ENCODE data around the gene AGAP5. TPM values are rescaled to one million over a fixed set of nuclear protein-coding genes. Genes with fewer than 3 reads are reported as not detected.

The AGAP5 gene
- total and polyA plus RNA-seq, 2 of the 4 experiments (the other 2 are of a cell fraction): 1.8 to 4.1 TPM

DNA sequence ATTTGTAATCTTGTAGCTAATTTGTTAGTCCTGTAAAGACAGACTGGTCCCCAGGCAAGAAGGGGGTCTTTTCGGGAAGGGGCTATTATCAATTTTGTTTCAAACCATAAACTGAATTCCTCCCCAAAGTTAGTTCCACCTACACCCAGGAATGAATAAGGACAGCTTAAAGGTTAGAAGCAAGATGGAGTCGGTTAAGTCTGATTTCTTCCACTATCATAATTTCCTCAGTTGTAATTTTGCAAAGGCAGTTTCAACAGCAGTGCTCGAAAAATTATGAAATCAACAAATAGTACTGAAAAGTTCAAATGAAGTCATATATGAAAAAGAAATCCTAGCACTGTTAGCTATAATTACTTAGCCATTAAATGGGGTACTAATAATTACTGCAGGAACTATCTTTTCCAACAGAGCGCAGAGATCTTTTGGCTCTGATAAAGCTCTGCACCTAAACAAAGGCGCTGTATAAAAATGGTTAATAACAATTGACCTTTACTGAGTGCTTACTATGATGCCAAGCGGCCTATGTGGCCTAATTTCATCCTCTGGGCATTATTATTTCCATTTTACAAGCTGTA, 45.5 kb upstream of the AGAP5 start:
- ChIA-PET POLR2A (ENCODE audit: unreplicated experiment) (interaction anchor here (0.9 kb wide), 1 partner anchor 13 kb away, joined by 3 read pairs; no protein-coding TSS in a partner anchor), CTCF (no interaction called here)
- Histone ChIP-seq H3K79me1 (ENCODE audit: low read depth in 1 of 2, low read length in 2 of 2) (peaks cover 19 to 62% of the 10 kb centered on the region in 2 experiments), H3K14ac (replicated peaks; ENCODE audit: low read depth, low read length) (peak overlapping the region; percentile 95), H3K18ac (ENCODE audit: low read depth, low read length) (peak overlapping the region; percentile 94), H3K36me3 (ENCODE audit: control insufficient read depth, insufficient read depth, low read length) (peaks cover 9% of the 10 kb centered on the region), H3K4me3 (ENCODE audit: insufficient read depth, low read depth, low read length) (peak overlapping the region; percentile 86), H4K20me1 (ENCODE audit: insufficient read depth, low read length) (peaks cover 3% of the 10 kb centered on the region; the same call in 1 of the 2 replicates), H3K4me1 (ENCODE audit: control insufficient read depth, insufficient read depth, low read length) (peaks cover 2% of the 10 kb centered on the region; the same call in 1 of the 2 replicates), H2AK9ac (replicated peaks; ENCODE audit: low read depth, low read length, poor library complexity) (peak overlapping the region; percentile 94), H3K56ac (ENCODE audit: extremely low read depth, insufficient read depth, low read length) (peak overlapping the region; percentile 98), H4K8ac (ENCODE audit: low read depth in 2 of 2, low read length in 2 of 2) (peak overlapping the region; percentile 95 to 98), H3K9me3 (ENCODE audit: control insufficient read depth, insufficient read depth, low read length) (no peaks in the 10 kb centered on the region), H4K5ac (ENCODE audit: low read depth, low read length) (peak overlapping the region; percentile 99), H4K91ac (ENCODE audit: insufficient read depth, low read depth, low read length) (peak overlapping the region; percentile 92), H2AK5ac (ENCODE audit: low read depth, low read length) (peak overlapping the region; percentile 96), H3K9me1 (ENCODE audit: insufficient read depth, low read length) (0 out of 2 replicates have a peak, but pooled peaks cover 3% of the 10 kb centered on the region), H3K27ac (ENCODE audit: insufficient read depth, low read length) (peak overlapping the region; percentile 95), H2BK120ac (ENCODE audit: low read depth, low read length) (peak overlapping the region; percentile 80), H3K4me2 (ENCODE audit: low read depth, low read length) (peak overlapping the region; percentile 87), H2BK15ac (ENCODE audit: low read depth, low read length) (peak overlapping the region; percentile 80; the same call in 1 of the 3 replicates), H2AFZ (replicated peaks; ENCODE audit: low read length, poor library complexity) (peak overlapping the region; percentile 89), H3K4ac (ENCODE audit: low read depth, low read length) (peak overlapping the region; percentile 98), H2BK20ac (ENCODE audit: low read depth, low read length) (peak overlapping the region; percentile 50; the same call in 1 of the 2 replicates), H3K23ac (ENCODE audit: low read depth, low read length) (peak overlapping the region; percentile 87), H3K9ac (ENCODE audit: low read depth, low read length) (peak overlapping the region; percentile 94), H3K27me3 (ENCODE audit: control insufficient read depth, insufficient read depth, low read length) (no peaks in the 10 kb centered on the region), H2BK5ac (ENCODE audit: low read depth, low read length, poor library complexity, severe bottlenecking) (peak overlapping the region; percentile 95)
- in situ Hi-C loops (cut with MboI; ENCODE audit: low sequenced_read_pairs) (no loop called here), intact Hi-C loops (cut with micrococcal nuclease) (loop anchor here (10.0 kb wide), 1 partner anchor 219 kb away; no protein-coding TSS in a partner anchor), dilution Hi-C loops (cut with HindIII; ENCODE audit: low sequenced_read_pairs, unreplicated experiment) (no loop called here)
- no CpG with 5 or more reads among the region's 6 CpGs for WGBS, 2 experiments (ENCODE audit: extremely low coverage in 2 of 2, insufficient read length in 1 of 2)
- DNase-seq: no peak
- ATAC-seq (ENCODE audit: low read depth): no peak
- BruUV-seq (replicated peaks): no TSS peak
- no peak for TF ChIP-seq FOS (IDR thresholded peaks at IDR 0.05; ENCODE audit: low read depth, low read length)
- TF ChIP-seq RFX5 (IDR thresholded peaks at IDR 0.05; ENCODE audit: low read depth, low read length): no peak
- TF ChIP-seq SMC3 (IDR thresholded peaks at IDR 0.05; ENCODE audit: low read depth, low read length): no peak
- TF ChIP-seq MAFK (IDR thresholded peaks at IDR 0.05; ENCODE audit: low read depth, low read length): no peak
- TF ChIP-seq, protein P1, sequence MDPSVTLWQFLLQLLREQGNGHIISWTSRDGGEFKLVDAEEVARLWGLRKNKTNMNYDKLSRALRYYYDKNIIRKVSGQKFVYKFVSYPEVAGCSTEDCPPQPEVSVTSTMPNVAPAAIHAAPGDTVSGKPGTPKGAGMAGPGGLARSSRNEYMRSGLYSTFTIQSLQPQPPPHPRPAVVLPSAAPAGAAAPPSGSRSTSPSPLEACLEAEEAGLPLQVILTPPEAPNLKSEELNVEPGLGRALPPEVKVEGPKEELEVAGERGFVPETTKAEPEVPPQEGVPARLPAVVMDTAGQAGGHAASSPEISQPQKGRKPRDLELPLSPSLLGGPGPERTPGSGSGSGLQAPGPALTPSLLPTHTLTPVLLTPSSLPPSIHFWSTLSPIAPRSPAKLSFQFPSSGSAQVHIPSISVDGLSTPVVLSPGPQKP (IDR thresholded peaks at IDR 0.05; ENCODE audit: borderline replicate concordance, low read depth, low read length): no peak
- no peak for TF ChIP-seq BHLHE40 (IDR thresholded peaks at IDR 0.05; ENCODE audit: low read depth, low read length)
- no peak for TF ChIP-seq RAD21 (IDR thresholded peaks at IDR 0.05; ENCODE audit: low read length)
- TF ChIP-seq, protein P2, sequence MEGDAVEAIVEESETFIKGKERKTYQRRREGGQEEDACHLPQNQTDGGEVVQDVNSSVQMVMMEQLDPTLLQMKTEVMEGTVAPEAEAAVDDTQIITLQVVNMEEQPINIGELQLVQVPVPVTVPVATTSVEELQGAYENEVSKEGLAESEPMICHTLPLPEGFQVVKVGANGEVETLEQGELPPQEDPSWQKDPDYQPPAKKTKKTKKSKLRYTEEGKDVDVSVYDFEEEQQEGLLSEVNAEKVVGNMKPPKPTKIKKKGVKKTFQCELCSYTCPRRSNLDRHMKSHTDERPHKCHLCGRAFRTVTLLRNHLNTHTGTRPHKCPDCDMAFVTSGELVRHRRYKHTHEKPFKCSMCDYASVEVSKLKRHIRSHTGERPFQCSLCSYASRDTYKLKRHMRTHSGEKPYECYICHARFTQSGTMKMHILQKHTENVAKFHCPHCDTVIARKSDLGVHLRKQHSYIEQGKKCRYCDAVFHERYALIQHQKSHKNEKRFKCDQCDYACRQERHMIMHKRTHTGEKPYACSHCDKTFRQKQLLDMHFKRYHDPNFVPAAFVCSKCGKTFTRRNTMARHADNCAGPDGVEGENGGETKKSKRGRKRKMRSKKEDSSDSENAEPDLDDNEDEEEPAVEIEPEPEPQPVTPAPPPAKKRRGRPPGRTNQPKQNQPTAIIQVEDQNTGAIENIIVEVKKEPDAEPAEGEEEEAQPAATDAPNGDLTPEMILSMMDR (conservative IDR thresholded peaks at IDR 0.05; ENCODE audit: low read depth, low read length): no peak
- no peak for TF ChIP-seq CHD1 (IDR thresholded peaks at IDR 0.05; ENCODE audit: low read depth, low read length)
- TF ChIP-seq CEBPB (IDR thresholded peaks at IDR 0.05; ENCODE audit: low read depth, low read length): no peak
- TF ChIP-seq MAZ (IDR thresholded peaks at IDR 0.05; ENCODE audit: borderline replicate concordance, low read depth, low read length): no peak
- TF ChIP-seq, protein P3, sequence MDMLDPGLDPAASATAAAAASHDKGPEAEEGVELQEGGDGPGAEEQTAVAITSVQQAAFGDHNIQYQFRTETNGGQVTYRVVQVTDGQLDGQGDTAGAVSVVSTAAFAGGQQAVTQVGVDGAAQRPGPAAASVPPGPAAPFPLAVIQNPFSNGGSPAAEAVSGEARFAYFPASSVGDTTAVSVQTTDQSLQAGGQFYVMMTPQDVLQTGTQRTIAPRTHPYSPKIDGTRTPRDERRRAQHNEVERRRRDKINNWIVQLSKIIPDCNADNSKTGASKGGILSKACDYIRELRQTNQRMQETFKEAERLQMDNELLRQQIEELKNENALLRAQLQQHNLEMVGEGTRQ (IDR thresholded peaks at IDR 0.05; ENCODE audit: low read depth, low read length): no peak
- no peak for TF ChIP-seq POLR2A (IDR thresholded peaks at IDR 0.05; ENCODE audit: low read depth, low read length)
- no peak for TF ChIP-seq RCOR1 (IDR thresholded peaks at IDR 0.05; ENCODE audit: insufficient replicate concordance, low read length)
- TF ChIP-seq MXI1 (IDR thresholded peaks at IDR 0.05; ENCODE audit: borderline replicate concordance, low read depth, low read length): no peak
